SK-N-MC (cell line): ENCODE measurements around the gene GBA3.

Experiments used
- EZH2 ChIP-seq: fragments of 200-600 bp; sonication (generic); IDR thresholded peaks from one replicate; pipeline ENCODE4 v1.6.1; 2017; ENCODE audit warnings: antibody characterized with exemption
- FOXP2 ChIP-seq: optimal IDR thresholded peaks from 2 replicates; pipeline ENCODE3; 2011; ENCODE audit warnings: mild to moderate bottlenecking, moderate library complexity; ENCODE audit not compliant: insufficient read depth; ENCODE audit errors: extremely low read length, control extremely low read depth
- POLR2AphosphoS5 ChIP-seq: IDR thresholded peaks from 2 replicates; pipeline ENCODE4 v1.6.1; 2012; ENCODE audit warnings: mild to moderate bottlenecking, low read depth, low read length, borderline replicate concordance

DNA sequence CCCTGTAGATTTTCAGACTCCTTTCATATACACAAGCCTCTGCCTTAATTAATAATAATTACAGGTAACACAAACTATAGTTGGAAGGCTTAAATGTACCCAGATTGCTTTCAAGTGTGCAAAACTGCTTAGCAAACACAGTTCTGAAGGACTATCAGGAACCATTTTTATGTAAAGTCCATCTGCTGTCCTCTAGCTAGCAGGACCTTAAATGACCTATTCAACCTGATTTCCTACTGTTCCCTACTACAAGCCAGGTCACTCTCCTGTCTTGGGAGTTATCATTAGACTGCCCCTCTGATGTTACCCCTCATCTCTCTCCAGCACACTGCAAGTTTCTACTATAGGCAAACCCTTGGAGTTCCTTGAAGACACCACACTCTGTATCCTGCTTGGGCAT, 157.3 kb downstream of the GBA3 start:
- no peak for TF ChIP-seq EZH2
- TF ChIP-seq FOXP2: no peak
- no peak for TF ChIP-seq POLR2AphosphoS5
